ENCODE data around the gene MEI1.

The MEI1 gene

DNA sequence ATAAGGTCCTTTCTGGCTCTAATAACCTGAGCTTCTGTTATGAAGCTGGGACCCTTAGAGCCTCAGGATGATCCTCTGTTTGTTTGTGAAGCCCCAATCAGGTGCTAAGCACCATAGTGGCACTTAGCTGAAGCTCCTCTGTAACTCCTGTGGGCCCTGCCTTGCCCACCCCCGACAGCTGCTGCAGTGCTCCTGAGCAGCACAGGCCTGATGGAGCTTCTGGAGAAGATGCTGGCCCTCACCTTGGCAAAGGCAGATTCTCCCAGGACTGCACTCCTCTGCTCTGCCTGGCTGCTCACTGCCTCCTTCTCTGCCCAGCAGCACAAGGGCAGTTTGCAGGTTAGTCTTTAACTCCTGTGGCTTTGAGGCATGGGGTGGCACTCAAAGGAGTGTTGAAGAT is 82.2 kb downstream of the MEI1 start:
- Histone ChIP-seq H2AFZ (ENCODE audit: low read length) (no peak overlapping the region), H3K4me3 (ENCODE audit: low read length) (peak overlapping the region; percentile 26)

GRCh38 chr22:41782316-41782715 is 83.0 kb downstream of the MEI1 start:
- Histone ChIP-seq H3F3A (ENCODE audit: insufficient read depth, low read length) (0 out of 2 replicates have a peak, but pooled peaks cover 8% of the 10 kb centered on the region), H3K4me1 (ENCODE audit: low read length) (peaks cover 17% of the 10 kb centered on the region), H2AFZ (ENCODE audit: low read length) (no peak overlapping the region), H3K36me3 (replicated peaks; ENCODE audit: insufficient read depth, low read length) (no peaks in the 10 kb centered on the region), H3K9ac (ENCODE audit: low read length) (no peak overlapping the region), H3K27me3 (replicated peaks; ENCODE audit: insufficient read depth, low read length) (no peaks in the 10 kb centered on the region), H3K9me2 (replicated peaks; ENCODE audit: insufficient read depth, low read length) (no peaks in the 10 kb centered on the region), H3K27ac (ENCODE audit: low read length) (no peak overlapping the region), H4K20me1 (ENCODE audit: insufficient read depth, low read length) (no peaks in the 10 kb centered on the region), H3K9me3 (replicated peaks; ENCODE audit: insufficient read depth, low read length) (no peaks in the 10 kb centered on the region), H3K4me3 (ENCODE audit: low read length) (no peak overlapping the region), H3K79me2 (ENCODE audit: low read length) (no peaks in the 10 kb centered on the region), H3K4me2 (ENCODE audit: low read depth, low read length) (peak overlapping the region; percentile 32; the same call in 1 of the 2 replicates)
- DNase-seq, result no peak
- TF ChIP-seq EZH2 (optimal IDR thresholded peaks at IDR 0.05; ENCODE audit: low read depth, low read length) (no peak), EZH2phosphoT487 (IDR thresholded peaks at IDR 0.05; ENCODE audit: low read length) (no peak)
- TF ChIP-seq, protein P1, sequence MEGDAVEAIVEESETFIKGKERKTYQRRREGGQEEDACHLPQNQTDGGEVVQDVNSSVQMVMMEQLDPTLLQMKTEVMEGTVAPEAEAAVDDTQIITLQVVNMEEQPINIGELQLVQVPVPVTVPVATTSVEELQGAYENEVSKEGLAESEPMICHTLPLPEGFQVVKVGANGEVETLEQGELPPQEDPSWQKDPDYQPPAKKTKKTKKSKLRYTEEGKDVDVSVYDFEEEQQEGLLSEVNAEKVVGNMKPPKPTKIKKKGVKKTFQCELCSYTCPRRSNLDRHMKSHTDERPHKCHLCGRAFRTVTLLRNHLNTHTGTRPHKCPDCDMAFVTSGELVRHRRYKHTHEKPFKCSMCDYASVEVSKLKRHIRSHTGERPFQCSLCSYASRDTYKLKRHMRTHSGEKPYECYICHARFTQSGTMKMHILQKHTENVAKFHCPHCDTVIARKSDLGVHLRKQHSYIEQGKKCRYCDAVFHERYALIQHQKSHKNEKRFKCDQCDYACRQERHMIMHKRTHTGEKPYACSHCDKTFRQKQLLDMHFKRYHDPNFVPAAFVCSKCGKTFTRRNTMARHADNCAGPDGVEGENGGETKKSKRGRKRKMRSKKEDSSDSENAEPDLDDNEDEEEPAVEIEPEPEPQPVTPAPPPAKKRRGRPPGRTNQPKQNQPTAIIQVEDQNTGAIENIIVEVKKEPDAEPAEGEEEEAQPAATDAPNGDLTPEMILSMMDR (IDR thresholded peaks at IDR 0.05; ENCODE audit: low read length), result no peak

More for the DNA sequence above, 82.2 kb downstream of the MEI1 start:
- Histone ChIP-seq H3K36me3 (replicated peaks; ENCODE audit: insufficient read depth, low read length) (no peaks in the 10 kb centered on the region), H3K9me3 (replicated peaks; ENCODE audit: insufficient read depth, low read length) (no peaks in the 10 kb centered on the region), H3K4me1 (ENCODE audit: low read length) (peaks cover 9% of the 10 kb centered on the region), H3F3A (ENCODE audit: insufficient read depth, low read length) (0 out of 2 replicates have a peak, but pooled peaks cover 3% of the 10 kb centered on the region), H4K20me1 (ENCODE audit: insufficient read depth, low read length) (no peaks in the 10 kb centered on the region), H3K9ac (ENCODE audit: low read length) (peak overlapping the region; percentile 55), H3K4me2 (ENCODE audit: low read depth, low read length) (peak overlapping the region; percentile 32), H3K79me2 (ENCODE audit: low read length) (no peaks in the 10 kb centered on the region), H3K9me2 (replicated peaks; ENCODE audit: insufficient read depth, low read length) (no peaks in the 10 kb centered on the region), H3K27me3 (replicated peaks; ENCODE audit: insufficient read depth, low read length) (no peaks in the 10 kb centered on the region), H3K27ac (ENCODE audit: low read length) (peak overlapping the region; percentile 47; the same call in 1 of the 2 replicates)
- no peak for DNase-seq
- TF ChIP-seq, protein P1 (IDR thresholded peaks at IDR 0.05; ENCODE audit: low read length), result no peak
- no peak for TF ChIP-seq EZH2phosphoT487 (IDR thresholded peaks at IDR 0.05; ENCODE audit: low read length)
- no peak for TF ChIP-seq EZH2 (optimal IDR thresholded peaks at IDR 0.05; ENCODE audit: low read depth, low read length)

- Histone ChIP-seq H2AFZ (ENCODE audit: low read length) (no peak overlapping the region), H3F3A (ENCODE audit: insufficient read depth, low read length) (0 out of 2 replicates have a peak, but pooled peaks cover 8% of the 10 kb centered on the region), H3K9me2 (replicated peaks; ENCODE audit: insufficient read depth, low read length) (no peaks in the 10 kb centered on the region), H3K79me2 (ENCODE audit: low read length) (no peaks in the 10 kb centered on the region), H3K4me2 (ENCODE audit: low read depth, low read length) (no peak overlapping the region), H3K27me3 (replicated peaks; ENCODE audit: insufficient read depth, low read length) (no peaks in the 10 kb centered on the region), H3K36me3 (replicated peaks; ENCODE audit: insufficient read depth, low read length) (no peaks in the 10 kb centered on the region), H3K9me3 (replicated peaks; ENCODE audit: insufficient read depth, low read length) (no peaks in the 10 kb centered on the region), H3K27ac (ENCODE audit: low read length) (no peak overlapping the region), H3K4me1 (ENCODE audit: low read length) (peaks cover 21% of the 10 kb centered on the region), H3K4me3 (ENCODE audit: low read length) (no peak overlapping the region), H3K9ac (ENCODE audit: low read length) (no peak overlapping the region), H4K20me1 (ENCODE audit: insufficient read depth, low read length) (no peaks in the 10 kb centered on the region)
- no peak for DNase-seq
- TF ChIP-seq, protein P1 (IDR thresholded peaks at IDR 0.05; ENCODE audit: low read length), result no peak
- no peak for TF ChIP-seq EZH2phosphoT487 (IDR thresholded peaks at IDR 0.05; ENCODE audit: low read length)
These were observed 83.4 kb downstream of the MEI1 start for GRCh38 chr22:41782751-41783150.
